22Rv1 (cell line): ENCODE measurements around the gene RAB5B.
"Not testable (repeated sequence)": the region's sequence is repeated elsewhere in the genome, so short reads cannot be mapped to it uniquely, and the experiment has no call there.

ENCODE experiments used
- H3K27ac ChIP-seq: fragments of 450-650 bp; 2 replicates; pipeline ENCODE4 v1.5.1; 2017
- CTCF ChIP-seq: fragments of 450-650 bp; IDR thresholded peaks from 2 replicates; pipeline ENCODE4 v1.5.1; 2017; ENCODE audit warnings: mild to moderate bottlenecking
- ZFX ChIP-seq: fragments of 450-650 bp; IDR thresholded peaks from 2 replicates; pipeline ENCODE4 v1.6.1; 2017; ENCODE audit warnings: antibody characterized with exemption, borderline replicate concordance

Gene RAB5B

GRCh38 chr12:55978393-55978792 lies 4.5 kb downstream of the RAB5B start:
- H3K27ac ChIP-seq = no peak overlapping the region
- TF ChIP-seq ZFX (no peak), CTCF (no peak)

DNA sequence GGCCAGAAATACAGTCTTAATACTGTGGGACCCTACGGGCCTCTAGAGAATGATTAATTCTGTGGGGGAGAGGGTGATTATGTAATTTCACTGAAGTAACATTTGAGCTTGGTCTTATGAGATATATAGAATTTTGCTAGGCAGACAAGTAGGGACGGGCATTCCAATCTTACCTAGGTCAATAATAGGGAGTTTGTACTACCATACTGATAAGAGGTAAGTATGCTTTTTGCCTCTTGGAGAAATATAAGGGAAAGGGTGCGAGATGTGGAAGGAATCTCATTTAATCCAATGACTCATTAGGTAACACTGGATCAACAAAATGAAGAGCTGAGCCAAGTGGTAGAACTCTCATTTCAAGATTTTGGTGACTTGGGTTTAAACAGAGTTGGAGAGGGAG lies 5.2 kb downstream of the RAB5B start:
- no peak overlapping the region for H3K27ac ChIP-seq
- TF ChIP-seq CTCF = no peak
- no peak for TF ChIP-seq ZFX

GRCh38 chr12:55981882-55982281 lies 8.0 kb downstream of the RAB5B start:
- H3K27ac ChIP-seq = not testable (repeated sequence)

DNA sequence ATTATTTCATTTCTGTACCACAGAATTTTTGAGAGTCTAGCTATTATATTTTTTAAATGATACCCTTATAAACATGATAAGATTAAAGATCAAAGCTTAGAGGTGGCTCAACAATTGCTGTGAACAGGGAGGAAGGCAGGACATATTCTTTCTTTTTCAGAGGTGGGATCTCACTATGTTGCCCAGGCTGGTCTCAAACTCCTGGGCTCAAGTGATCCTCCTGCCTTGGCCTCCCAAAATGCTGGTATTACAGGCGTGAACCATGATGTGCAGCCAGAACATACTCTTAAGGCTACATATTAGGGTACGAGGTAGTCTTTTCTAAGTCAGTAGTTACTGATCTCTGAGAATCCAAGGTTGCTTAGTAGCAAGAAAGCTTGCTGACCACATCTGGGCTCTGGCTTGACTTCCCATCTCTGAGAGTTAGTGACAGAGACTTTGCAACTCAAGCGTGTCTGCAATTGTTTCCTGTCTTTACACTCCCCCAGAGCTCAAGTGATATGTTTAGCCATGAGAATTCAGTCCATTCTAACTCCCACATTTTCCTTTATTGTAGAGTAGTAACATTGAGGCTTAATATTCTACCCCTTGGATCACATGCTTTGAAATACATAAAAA lies 8.6 kb downstream of the RAB5B start:
- no peak overlapping the region for H3K27ac ChIP-seq
- TF ChIP-seq ZFX = no peak
- no peak for TF ChIP-seq CTCF

DNA sequence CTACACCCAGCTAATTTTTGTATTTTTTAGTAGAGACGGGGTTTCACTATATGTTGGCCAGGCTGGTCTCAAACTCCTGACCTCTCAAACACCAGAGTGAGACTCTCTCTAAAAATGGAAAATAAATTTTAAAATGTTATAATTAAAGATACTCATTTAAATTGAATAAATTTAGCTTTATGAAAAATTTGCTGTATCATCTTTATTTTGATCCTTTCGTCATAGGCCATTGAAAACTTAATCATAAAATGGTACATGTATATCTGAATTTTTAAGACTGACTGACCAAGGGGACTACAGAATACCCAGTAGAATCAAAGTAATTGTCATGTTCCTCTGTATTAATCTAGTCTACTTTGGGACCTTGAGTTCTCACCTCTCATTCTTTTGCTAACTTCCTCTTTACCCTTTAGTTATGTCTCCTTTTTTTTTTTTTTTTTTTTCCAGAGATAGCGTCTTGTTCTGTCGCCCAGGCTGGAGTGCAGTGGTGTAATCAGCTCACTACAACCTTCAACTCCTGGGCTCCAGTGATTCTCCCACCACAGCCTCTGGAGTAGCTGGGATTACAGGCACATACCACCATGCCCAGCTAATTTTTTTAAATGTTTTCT lies 9.5 kb downstream of the RAB5B start:
- no peak for TF ChIP-seq ZFX
- no peak for TF ChIP-seq CTCF
- H3K27ac ChIP-seq = no peak overlapping the region

GRCh38 chr12:55984861-55985260 lies 11.0 kb downstream of the RAB5B start:
- TF ChIP-seq ZFX = no peak
- no peak overlapping the region for H3K27ac ChIP-seq

- TF ChIP-seq ZFX (no peak), CTCF (no peak)
- no peak overlapping the region for H3K27ac ChIP-seq
Observed at GRCh38 chr12:55985341-55985740, 11.5 kb downstream of the RAB5B start.

GRCh38 chr12:55985976-55986375 lies 12.1 kb downstream of the RAB5B start:
- H3K27ac ChIP-seq = not testable (repeated sequence)

GRCh38 chr12:55991110-55991509 lies 17.2 kb downstream of the RAB5B start:
- H3K27ac ChIP-seq = no peak overlapping the region
- TF ChIP-seq CTCF (no peak), ZFX (no peak)
